CD4-positive, alpha-beta T cell treated with Interleukin-1 beta for 1 hour (primary cell): ENCODE results near the gene ZNF408.

Experiments
- DNase-seq, 2 donors: peaks; one replicate each; pipeline ENCODE4 v3.0.0-alpha.2; 2020 to 2022

ZNF408 gene

DNA sequence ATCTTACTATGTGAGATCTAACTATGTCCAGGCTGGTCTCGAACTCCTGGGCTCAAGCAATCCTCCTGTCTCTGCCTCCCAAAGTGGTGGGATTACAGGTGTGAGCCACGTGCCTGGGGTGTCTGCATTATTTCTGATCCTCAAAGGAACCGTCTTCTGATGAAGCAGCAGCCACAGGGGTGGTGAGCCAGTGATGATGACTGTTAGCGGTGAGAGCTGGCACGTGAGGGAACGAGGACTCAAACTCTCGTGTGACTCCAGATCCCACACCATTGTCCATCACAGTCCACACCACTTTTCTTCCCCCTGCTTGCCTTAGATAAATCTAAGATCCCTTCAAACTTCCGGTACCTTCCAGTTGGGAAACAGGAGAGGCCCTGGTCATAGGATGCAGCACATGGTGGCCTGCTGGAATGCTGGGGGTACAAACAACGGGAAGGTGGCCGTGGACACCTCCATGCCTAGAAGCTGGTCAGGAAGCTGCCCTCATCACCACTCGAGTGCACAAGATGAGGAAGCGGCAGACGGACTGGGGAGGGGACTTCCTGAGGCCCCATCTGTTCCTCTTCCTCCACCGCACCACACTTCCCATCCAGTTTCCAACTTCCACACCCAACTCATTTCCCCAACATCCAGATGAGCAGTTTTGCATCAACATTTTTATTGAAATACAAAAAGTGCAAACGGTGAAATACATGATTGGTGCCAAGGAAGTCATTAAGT is 24.2 kb upstream of the ZNF408 start:
- DNase-seq: peak in 1 of 2 donors; percentile 46

DNA sequence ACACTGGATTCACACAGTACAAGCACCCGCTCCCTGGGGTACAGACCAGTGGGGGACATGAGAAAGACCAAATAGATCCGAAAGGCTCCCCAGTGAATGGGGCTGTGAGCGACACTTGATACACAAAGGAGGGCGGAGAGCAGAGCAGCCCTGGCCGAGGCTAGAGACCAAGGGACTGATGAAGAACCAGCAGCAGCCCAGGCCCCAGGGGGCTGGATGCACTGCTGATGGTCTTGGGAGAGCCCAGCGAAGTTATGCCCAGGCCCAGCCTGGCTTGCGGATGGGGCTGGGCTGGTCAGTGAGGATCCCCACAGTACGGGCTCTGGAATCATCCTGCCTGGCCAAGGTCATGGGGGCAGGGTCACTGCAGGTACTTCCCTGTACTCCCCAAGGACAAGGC is 23.7 kb upstream of the ZNF408 start:
- DNase-seq: no peak

DNA sequence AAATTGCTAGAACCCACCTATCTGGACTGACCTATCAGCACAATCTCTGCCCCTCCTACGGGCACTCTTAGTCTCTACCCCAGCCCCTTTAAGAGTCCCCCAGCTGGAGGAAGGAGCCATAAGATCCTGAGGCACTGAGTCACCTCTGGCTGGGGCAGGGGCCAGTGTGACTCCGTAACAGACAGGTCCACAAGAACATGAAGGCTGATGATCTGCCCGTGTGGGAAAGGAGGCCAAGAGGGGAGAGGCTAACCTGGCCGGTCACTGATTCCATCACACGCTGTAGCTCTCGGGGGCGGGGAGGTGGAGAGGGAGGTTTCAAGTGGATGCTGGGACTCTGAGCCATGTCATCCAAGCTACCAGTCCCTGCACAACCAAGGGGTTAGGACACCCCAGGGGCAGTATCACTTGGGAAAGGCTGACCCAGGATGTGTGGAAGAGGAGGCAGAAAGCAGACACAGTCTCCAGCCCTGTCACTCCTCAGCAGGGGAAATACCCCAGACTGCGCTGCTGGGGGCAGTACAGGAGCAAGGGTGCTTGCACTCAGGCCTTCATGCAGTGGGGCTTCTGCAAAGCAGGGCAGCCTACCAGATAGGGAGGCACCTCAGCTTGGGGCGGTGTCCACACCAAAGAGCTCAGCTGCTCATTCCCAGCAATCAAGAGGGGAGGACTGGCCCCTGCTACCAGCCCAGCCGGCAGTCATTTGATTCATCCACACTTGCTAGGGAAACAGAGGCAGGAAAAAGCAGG is 22.7 kb upstream of the ZNF408 start:
- DNase-seq: no peak

DNA sequence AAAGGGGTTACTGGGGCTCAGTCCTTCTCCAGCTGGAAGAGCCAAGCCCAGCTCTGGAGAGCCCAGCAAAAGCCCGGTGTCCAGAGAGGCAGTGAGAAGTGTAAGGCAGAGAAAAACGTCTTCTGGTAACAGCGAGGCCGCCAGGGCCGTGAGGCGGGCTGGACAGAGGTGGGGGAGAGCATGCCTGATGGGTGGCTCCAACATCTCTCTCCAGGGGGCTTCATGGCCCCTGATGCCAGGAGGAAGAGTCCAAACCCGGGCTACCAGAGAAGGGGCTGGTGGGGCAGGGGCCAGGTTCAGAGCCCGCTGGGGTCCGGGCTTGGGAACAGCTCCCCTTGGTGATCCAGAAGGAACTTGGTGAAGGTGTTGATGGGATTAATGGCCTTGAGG is 22.1 kb upstream of the ZNF408 start:
- no peak for DNase-seq

DNA sequence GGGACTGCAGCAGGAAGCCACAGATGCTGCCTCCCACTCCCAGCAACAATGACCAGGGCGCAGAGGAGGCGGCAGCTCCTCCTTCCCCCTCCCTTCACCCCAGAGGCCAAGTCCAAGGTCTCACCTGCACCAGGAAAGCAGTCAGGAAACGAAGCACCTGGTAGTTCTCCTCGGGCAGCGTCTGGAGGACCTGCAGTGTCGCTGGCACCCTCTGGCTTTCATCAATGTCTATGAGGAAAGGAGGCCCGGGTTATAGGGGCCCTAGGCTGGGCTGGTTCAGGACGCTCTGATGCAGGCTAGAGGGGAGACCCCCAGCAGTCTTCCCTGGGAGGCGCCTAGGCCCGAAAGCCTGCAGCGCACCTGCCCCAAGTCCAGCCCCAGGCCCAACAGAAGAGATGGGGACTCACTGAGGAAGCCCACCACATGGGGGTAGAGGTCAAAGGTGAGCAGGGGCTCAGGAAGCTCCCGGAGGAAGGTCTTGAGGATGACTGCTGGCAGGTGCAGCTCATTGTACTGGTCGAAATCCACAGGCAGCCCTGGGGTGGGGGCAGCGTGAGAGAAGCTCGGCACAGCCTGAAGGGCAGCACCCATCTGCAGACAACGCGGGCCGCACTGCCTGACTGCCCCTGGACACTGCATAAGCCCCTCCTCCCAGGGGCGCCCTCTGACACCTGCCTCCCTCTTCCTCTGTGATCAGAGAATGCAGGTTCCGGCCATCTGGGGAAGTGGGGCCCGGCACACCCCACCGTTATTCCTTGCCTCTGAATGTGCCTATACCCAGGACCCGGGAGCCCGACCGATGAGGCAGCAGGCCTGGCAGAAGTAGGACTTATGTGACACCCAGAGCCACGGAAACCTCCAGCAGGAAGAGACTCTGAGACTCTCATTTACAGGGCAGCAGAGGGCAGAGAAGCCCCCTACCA is 21.3 kb upstream of the ZNF408 start:
- no peak for DNase-seq

DNA sequence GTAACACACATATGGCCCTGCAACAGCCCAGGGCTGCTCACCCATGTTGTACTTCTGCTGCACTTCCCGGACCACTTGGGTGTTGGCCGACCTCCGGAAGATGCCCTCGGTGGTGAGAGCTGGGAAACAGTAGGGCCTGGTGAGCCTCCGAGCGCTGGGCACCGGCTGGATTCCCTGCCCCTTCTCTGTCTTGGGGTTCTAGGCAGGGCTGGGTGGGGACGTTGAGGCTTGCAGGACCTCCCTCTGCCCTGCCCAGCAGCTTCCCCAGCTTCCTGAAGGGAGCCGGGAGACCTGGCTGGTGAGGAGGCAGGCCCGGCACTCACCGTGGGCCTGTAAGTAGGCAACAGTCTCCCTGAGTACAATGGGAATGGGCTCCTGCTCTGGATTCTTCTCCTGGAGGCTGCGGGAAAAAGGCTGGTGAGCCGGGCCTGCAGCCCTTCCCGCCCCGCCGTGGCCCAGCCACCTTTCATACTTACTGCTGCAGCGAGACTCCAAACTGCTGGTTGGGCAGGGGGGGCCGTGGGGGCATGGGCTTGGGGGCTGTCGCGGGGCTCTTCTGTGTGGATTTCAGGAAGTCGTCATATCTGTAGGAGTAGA is 20.6 kb upstream of the ZNF408 start:
- no peak for DNase-seq

DNA sequence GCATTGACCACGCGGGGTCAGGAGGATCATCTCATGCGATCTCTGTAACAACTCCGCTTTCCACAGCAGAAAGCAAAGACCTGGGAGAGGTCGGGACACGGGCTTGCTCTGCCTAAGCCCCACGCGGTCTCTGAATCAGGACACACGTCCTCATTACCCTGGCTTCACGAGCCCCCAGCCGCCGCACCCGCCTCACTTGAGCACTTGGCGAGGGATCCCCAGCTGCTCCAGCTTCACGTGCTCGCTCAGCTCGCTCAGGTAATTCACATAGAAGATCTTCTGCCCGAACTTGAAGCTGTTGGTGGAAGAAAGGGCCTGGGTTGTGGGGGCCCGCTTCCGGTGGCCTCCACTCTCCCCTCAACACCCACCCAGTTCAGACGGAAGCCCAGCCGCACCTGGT is 20.0 kb upstream of the ZNF408 start:
- DNase-seq: no peak

DNA sequence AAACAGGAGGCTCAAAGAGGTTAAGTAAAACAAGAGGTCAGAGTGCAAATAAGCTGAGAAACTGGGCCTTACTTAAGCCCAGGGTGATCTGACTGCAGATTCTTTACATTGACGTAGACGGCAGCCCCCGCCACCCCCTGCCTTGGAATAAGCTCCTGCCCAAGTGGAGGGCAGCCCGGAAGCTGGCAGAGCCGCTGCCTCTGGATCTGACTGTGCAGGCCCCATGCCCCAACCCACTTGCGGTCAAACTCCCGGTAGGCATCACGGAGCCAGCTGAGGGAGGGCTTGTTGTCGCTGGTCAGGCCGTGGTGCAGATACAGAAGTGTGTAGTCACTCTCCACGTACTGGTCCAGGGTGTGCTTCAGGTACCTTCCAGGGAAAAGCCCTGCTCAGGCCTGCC is 19.0 kb upstream of the ZNF408 start:
- DNase-seq: no peak

DNA sequence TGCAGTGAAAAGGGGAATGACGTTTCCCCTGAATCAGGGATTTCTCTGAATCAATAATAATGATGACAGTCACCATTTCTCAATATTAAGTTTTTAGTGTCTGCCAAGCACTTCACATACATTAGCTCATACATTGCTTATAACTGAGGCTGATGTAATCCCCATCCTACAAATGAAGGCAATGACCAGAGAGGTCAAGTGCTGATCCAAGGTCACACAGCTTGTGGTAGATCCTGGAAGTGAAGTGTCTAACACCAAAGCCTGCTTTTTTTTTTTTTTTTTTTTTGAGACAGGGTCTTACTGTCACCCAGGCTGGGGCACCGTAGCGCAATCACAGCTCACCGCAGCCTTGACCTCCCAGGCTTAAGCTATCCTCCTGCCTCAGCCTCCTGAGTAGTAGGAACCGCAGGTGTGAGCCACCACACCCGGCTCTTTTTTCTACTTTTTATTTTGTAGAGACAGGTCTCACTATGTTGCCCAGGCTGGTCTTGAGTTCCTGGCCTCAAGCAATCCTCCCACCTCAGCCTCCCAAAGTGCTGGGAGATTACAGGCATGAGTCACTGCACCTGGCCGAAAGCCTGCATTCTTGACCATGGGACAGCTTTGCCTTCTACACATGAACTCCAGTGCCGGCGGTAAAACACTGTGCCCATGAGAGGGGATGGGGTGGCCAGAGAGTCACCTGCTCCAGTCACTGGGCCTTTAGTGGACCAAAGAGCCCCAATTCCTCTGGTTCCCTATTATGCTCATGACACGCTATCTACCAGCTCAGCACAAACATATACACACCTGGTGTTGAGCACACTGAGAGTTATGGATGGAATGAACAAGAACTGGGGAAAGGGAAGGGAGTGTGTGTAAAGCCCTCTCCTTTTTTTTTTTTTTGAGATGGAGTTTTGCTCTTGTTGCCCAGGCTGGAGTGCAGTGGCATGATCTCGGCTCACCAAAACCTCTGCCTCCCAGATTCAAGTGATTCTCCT is 17.8 kb upstream of the ZNF408 start:
- DNase-seq: no peak

DNA sequence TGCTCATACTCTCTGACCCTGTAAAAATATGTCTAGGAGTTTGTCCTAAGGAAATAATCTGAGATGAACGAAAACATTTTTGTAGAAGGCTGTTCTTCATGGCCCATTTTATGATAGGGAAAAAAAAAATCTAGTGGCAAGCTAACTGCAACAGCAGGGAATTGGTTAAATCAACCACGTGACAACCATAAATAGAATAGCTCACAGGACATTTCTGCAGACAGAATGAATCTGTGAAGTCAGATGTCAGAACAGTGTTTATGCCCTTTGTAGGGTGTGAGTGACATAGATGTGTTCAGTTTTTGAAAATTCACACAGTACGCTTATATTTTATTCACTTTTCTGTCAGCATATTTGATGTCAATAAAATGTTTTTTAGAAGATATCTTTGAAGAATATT is 16.5 kb upstream of the ZNF408 start:
- no peak for DNase-seq

DNA sequence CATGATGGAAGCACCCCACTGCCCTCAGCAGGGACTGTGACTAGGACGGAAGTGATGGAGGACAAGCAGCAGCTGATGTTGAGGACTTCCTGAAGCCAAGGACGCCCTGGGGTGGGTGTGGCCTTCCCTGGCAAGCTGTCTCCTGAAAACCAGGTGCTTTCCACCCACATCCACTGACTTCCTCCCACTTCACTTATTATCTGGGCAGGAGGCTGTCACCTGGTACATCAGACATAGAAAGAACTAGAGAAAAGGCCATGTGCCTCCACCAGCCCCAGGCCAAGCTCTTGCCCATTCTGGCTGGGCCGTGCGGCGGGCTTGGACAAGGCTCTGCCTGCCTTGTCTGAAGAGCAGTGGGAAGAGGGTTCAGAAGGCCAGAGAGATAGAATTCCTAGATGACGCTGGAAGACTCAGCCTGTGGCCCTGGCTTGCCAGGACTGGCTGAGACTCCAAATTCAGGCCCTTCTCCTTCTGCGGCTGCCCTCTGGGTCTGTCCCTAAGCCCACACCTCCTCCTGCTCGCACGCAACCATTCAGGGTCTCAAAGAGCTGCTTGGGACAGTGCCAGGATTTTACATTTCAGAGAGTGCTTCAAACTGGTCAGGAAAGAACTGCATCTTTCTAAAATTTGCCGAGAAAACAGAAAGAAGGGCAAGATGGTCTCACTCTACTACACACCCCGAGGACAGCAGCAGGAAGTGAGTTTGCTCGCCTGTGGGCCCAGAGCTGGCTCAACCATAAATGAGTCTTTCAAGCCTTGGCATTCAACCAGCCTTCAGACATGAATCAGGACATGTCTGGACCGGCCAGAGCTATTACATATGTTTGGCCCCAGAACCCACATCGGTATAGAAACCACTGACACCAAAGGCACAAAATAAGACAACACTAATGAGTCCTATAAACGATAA is 13.7 kb upstream of the ZNF408 start:
- no peak for DNase-seq

DNA sequence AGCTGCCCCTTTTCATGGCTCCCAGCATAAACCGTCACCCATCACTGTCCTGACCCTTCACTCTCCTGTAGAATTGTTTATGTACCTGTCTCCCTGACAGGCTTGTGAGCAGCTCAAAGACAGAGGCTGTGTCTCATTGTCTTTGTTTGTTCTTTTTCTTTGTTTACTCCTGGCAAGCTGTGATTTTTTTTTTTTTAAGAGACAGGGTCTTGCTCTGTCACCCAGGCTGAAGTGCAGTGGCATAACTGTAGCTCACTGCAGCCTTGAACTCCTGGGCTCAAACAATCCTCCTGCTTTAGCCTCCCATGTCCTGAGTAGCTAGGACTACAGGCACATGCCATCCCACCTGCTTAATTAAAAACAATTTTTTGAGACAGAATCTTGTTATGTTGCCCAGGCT is 10.1 kb upstream of the ZNF408 start:
- no peak for DNase-seq

DNA sequence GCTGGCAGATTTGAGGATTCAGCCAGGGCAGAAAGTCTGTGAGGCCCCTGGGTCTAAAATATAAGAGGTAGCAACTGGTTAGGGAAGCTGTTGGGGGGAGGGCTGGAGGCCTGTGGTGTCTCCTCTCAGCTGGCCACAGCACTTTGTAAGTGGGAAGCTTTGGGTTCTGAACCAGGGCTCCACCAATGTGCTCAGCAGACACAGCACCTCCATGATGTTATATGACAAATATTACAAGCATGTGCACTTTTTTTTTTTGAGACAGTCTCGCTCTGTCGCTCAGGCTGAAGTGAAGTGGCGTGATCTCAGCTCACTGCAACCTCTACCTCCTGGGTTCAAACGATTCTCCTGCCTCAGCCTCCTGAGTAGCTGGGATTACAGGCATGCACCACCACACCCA is 8.4 kb upstream of the ZNF408 start:
- DNase-seq: no peak

DNA sequence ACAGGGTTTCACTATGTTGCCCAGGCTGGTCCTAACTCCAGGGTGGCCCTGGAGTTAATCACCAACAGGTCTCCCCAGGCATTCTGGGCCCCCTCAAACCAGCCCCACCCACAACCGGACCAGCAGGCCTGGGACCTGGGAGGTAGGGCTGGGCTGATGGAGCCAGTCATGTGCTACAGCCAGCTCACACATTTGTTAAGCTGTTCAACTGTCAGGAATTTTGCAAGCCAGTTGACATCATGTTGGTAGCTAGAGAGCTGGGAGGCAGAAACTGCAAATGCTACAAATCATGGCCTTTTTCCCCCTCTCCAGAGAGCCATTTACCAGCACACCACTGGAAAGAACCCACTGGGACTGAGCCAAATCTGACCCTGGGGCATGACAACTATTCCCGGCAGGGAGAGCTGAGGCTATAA is 7.2 kb upstream of the ZNF408 start:
- no peak for DNase-seq

DNA sequence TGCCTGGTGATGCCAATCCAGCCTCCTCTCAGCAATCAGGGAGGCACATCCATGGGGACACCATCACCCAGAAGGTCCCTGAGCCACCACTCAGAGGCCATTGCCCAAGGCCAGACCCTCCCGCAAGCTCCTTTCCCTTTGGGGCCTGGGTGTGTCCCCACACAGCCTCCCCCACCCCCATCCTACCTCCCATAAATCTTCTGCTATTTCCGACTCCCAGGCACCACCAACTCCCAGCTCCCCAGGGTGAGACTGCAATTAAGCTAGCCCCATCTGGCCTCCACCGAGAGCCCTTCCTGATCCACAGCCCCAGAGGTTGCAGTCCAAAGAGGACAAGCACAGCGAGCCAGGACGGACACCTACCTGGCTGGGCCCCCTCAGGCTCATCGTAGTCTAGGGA is 6.8 kb upstream of the ZNF408 start:
- DNase-seq: no peak

DNA sequence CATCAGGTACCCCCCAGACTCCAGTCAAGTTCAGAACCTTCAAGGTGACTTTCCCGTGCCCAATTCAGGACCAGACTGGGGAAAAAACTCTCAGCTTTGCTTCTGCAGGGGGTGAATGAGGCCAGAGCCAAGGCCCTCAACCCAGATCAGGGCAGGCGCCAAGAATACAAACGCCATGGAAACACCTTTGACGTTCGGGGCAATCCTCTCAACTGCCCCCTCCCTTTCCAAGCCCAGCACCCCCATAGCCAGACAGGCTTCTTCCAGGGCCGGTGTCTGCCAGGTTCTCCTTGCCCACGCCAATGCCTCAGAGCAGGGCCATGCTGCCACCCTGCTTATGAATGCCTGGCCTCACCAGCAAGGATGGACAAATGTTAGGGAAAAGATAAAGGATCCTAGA is 6.2 kb upstream of the ZNF408 start:
- no peak for DNase-seq

DNA sequence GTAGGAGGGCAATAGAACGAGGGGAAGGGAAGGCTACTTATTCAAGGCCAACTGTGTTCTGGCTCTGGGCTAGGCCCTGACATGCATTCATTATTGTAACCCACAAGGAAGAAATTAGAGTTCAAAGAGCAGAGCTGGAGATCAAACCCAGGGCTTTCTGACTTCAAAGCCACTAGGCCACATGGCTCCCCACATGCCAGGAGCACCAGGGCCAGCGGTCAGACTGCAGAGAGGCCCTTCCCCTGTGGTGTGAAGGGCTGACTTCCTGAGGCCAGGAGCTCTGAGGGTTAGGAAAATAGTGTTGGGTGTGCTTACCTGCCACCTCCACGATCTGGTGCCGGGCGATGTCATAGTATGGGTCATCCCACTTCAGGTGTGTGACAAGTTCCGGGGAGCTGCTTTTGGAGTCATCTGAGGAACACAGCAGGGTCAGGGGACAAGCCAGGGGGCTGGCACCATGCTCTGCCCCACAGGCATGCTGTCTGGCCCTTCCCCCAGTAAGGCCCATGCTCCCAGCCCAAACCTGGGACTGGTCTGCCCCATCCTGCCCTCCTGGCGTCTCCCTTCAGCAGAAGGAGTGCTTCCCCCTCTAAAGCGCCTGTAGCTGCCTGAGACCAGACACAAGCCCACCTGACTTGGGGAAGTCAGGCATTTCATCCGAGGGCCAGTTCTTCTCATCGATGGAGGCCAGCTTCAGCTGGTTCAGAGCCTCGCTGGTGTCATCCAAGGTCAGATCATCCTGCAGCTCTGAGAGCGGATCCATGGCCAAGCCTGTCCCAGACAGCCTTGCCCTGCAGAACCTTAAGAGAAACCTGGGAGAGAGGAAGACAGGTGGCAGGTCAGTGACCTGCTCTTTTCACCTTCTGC is 5.3 kb upstream of the ZNF408 start:
- DNase-seq: no peak

DNA sequence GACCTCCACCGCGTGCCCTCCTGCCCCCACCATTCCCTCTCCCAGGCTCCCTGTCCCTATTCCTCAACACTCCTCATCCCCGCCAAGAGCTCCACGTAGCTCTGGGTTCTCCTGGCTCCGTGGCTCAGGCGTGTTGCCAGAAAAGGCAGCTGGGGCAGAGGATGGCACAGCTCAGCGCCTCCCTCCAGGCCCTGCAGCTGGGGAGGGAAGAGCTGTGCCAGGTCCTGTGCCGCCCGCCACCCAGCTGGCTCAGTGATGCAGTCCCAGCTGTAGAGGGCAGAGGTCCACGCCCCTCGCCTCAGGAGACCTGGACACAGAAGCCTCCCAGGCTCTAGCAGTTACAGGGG is 4.6 kb upstream of the ZNF408 start:
- DNase-seq: no peak

DNA sequence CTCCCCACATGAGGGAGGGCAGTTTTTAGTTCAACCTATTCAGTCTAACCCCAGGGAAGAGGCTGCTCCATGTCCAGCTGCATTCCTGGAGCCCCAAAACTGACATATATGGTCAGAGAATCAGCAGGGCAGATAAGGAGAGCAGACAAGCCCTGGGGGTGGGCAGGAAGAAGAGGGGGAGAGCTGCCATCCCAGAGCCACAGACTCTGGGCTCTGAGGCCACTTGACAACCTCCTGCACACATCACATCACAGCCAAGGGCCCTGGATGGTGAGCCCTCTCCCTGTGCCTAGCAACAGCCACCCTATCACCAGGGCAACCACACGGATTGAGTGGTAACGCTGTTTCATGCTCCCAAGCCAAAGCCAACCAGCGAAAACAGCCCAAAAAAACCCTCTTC is 3.5 kb upstream of the ZNF408 start:
- DNase-seq: no peak

DNA sequence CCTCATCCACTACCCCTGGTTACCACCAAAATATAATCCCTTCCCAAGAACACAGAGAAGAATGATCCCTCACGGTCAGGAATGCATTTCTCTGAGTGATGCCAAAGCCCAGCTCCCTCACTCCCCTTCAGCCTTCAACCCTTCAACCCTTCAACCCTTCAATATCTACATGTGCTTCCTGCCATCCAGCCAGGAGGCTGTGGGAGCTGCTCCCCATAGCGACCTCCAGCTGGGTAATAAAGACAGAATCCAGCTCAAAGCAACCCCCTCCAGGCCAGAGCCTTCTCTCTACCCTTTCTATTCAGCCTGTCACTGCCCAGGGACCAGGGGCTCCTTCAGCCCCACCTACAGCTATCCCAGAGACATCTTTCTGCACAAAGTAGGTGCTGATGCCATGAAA is 3.1 kb upstream of the ZNF408 start:
- DNase-seq: no peak
